Naive thymus-derived CD8-positive, alpha-beta T cell (primary cell): ENCODE data around the gene TSPAN9. TPM values are rescaled to one million over a fixed set of nuclear protein-coding genes. Genes with fewer than 3 reads are reported as not detected.

ENCODE experiments used
- ATAC-seq, 2 donors: fragments of 150-1000 bp; cut with Tn5 transposase in 1 of 2; sonication (Bioruptor Pico), chemical (Tn5 transposase) in 1 of 2; 1 replicate in 1 of 2; 2 replicates in 1 of 2; pipeline ENCODE4 v1.10.0; 2021; ENCODE audit warnings: mild to moderate bottlenecking in 2 of 2, moderate library complexity in 2 of 2
- POLR2A ChIA-PET: fragments of 350-600 bp; sonication (Branson Sonifier 250); formaldehyde crosslinking; loops from one replicate; lab custom pipeline; 2021; ENCODE audit warnings: antibody characterized with exemption; lab: Charles Lee
- DNase-seq, 10 donors: peaks; one replicate each; pipeline versions ENCODE4 v3.0.0 to v3.0.0-alpha.2; 2020 to 2022
- H3K27ac Mint-ChIP-seq, 10 donors: one replicate each; pipeline ENCODE4 v1.8.0; 2020 to 2022; ENCODE audit warnings: mild to moderate bottlenecking in 10 of 10, mixed read lengths in 10 of 10, moderate library complexity in 4 of 10, inconsistent platforms in 1 of 10
- H3K27me3 Mint-ChIP-seq, 5 donors: one replicate each; pipeline ENCODE4 v1.8.0; 2021 to 2022; ENCODE audit warnings: mixed read lengths in 5 of 5
- H3K36me3 Mint-ChIP-seq, 3 donors: one replicate each; pipeline ENCODE4 v1.8.0; 2020 to 2022; ENCODE audit warnings: mixed read lengths in 3 of 3, mild to moderate bottlenecking in 2 of 3, inconsistent platforms in 1 of 3
- H3K4me1 Mint-ChIP-seq, 4 donors: one replicate each; pipeline ENCODE4 v1.8.0; 2021 to 2022; ENCODE audit warnings: mixed read lengths in 4 of 4
- H3K4me3 Mint-ChIP-seq, 10 donors: one replicate each; pipeline ENCODE4 v1.8.0; 2020 to 2022; ENCODE audit warnings: mild to moderate bottlenecking in 10 of 10, mixed read lengths in 10 of 10, moderate library complexity in 6 of 10, inconsistent platforms in 1 of 10
- H3K9me3 Mint-ChIP-seq, 9 donors: one replicate each; pipeline ENCODE4 v1.8.0; 2020 to 2022; ENCODE audit warnings: mixed read lengths in 9 of 9, mild to moderate bottlenecking in 3 of 9, inconsistent platforms in 1 of 9, moderate library complexity in 1 of 9
- polyA plus RNA-seq, 3 donors: library from polyadenylated mRNA; unstranded; fragments of 300-500 nt; fragmentation: Illumina TruSeq; gene quantifications; one replicate each; pipeline ENCODE4 v1.2.3, GENCODE V29; 2021
- total RNA-seq, 8 experiments: library from RNA in 2 of 8; stranded (reverse) in 2 of 8; gene quantifications; one replicate each; pipeline ENCODE4 v1.2.3 and lab custom pipeline; 2021 to 2026

TSPAN9 gene
- total and polyA plus RNA-seq, 5 experiments from 2014 or later, result 0.65 to 1.2 TPM; not detected in 3

DNA sequence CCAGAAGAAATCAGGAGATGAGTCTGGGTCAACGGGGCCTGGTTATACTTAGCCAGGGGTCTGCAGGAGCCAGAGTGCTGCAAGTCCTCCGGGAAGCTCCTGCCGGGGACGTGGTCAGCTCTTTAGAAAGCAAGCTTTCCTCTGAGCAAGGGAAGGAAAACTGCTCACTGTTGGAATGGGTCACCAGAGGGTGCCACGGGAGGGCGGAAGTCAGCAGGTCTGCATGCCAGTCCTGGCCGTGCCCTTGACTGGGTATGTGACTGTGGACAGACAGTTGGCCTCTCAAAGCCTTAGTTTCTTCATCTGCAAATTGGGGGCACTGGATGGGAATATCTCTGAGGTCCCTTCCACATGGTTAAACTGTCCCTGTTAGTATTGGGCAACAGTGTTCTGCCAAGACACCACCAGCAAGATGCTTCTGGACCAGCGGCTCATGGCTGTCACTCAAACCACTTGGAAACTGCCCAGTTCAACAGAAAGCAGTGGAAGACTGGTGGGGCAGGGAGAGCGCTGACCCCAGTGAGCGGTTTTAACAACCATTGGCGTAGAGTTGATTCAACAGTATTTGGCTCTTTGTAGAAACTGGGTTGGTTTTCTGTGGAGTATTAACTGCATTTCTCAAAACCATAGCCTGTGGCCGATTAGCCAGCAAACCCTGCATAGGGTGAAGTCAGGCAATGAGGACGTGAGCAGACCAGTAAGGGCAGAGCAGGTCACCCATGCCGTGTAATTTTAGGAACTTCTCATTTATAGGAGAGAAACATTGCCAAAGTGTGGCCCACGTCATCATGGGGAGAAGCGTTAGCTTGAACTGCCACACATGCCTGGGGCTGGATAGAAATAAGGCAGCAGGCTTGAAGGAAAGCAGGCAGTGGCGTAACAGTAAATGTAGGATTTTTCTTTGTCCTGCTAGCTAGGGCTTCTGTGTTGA is 249.9 kb downstream of the TSPAN9 start:
- Mint-ChIP-seq H3K27ac (peak overlapping the region in 1 of 10 donors; percentile 34), H3K36me3 (no peaks in the 10 kb centered on the region), H3K9me3 (no peaks in the 10 kb centered on the region), H3K27me3 (peaks cover 0 to 5% (median 0%) of the 10 kb centered on the region in 5 donors), H3K4me3 (no peak overlapping the region), H3K4me1 (no peaks in the 10 kb centered on the region)
- no peak for ATAC-seq
- DNase-seq, result no peak
- POLR2A ChIA-PET, result no interaction called here

DNA sequence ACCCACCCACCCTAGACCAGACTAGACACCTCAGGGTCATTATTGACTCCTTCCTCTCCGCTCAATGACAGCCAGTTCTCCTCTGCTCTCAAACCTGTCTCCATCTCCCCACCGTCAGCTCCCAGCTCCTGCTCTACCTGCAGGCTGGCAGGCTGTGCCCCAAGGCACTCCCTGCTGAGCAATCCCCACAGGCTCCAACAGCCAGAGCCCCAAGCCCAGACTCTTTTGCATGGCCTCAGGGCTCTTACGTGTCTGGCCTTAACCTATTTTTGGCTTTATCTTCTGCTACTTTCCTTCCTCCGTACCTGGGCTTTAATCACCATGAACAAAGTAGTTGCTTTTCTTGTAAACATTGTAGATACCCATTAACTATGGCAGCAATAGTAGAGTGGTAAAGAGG is 250.9 kb downstream of the TSPAN9 start:
- H3K4me3 Mint-ChIP-seq, result no peak overlapping the region
- H3K27ac Mint-ChIP-seq, result peak overlapping the region in 1 of 10 donors; percentile 74
- ATAC-seq, result no peak
- no peaks in the 10 kb centered on the region for H3K36me3 Mint-ChIP-seq
- H3K9me3 Mint-ChIP-seq, result no peaks in the 10 kb centered on the region
- POLR2A ChIA-PET, result no interaction called here
- no peak for DNase-seq
- H3K27me3 Mint-ChIP-seq, result peaks cover 0 to 4% (median 0%) of the 10 kb centered on the region in 5 donors
- H3K4me1 Mint-ChIP-seq, result no peaks in the 10 kb centered on the region

DNA sequence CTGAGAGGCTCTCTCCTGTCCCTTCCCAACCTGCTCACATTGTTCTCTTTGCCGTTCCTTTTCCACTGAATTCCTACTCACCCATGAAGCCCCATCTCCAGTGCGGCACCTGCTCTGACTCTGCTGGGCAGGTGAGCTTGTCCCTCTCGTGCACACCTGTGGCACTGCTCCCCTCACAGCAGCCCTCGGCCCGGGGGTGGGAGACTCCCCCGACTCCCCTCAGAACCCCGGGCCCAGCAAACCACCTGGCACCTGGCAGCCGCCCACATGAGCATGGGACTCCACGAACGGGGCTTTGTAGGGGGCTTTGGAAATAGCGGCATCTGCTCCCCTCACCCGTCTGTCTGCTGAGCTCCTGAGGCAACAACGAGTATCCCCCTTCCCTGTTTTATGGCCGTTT is 251.4 kb downstream of the TSPAN9 start:
- Mint-ChIP-seq H3K36me3 (no peaks in the 10 kb centered on the region), H3K4me3 (no peak overlapping the region), H3K4me1 (no peaks in the 10 kb centered on the region), H3K9me3 (no peaks in the 10 kb centered on the region), H3K27ac (no peak overlapping the region), H3K27me3 (peaks cover 0 to 4% (median 0%) of the 10 kb centered on the region in 5 donors)
- ATAC-seq, result no peak
- DNase-seq, result no peak
- POLR2A ChIA-PET, result no interaction called here

DNA sequence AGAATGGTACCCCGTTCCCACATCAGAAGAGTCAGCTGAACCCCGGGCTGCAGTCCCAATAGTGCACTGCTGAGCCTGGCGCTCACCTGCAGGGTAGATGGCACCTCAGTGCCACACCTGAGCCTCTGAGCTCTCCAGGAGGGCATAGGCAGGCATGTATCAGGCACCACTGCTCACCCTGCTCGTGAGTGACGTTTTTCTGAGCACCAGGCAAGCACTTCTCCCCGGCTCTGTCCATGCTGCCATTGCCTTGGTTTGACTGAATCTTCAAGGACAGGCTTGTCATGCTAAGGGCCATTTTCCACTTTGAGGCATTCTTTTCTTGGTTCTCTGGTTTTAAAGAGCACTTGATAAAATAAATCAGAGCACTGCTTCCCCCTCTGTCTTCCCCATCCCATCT is 252.2 kb downstream of the TSPAN9 start:
- Mint-ChIP-seq H3K9me3 (no peaks in the 10 kb centered on the region), H3K36me3 (no peaks in the 10 kb centered on the region), H3K27me3 (peaks cover 0 to 4% (median under 1%) of the 10 kb centered on the region in 5 donors), H3K4me3 (no peak overlapping the region), H3K4me1 (no peaks in the 10 kb centered on the region), H3K27ac (no peak overlapping the region)
- ATAC-seq (no peak), DNase-seq (no peak)
- POLR2A ChIA-PET, result no interaction called here

DNA sequence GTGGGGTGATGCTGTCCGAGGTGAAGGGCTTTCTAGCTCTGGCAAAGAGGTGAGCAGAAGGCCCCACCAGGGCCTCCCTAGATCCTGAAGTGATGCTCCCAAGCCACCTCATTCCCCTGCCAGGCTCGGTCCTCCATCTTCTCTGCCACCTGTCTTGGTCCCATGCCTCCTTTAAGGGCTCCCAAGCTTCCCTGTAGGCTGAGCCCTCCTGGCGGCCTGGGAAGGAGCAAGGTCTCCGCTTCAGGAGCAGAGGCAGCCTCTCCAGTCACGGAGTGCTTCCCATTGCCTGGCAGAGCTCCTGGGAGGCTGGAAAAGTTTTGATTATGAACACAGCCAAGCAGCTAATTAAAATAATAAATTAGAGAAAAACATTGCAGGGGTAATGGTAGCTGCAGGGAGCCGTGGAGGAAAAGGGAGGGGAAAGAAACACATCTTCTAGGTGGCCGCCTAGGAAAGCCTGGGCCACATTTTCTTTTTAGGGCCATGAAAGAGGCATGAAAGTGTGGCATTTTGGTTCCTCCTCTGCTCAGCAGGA is 253.9 kb downstream of the TSPAN9 start:
- ATAC-seq (no peak), DNase-seq (no peak)
- no peaks in the 10 kb centered on the region for H3K36me3 Mint-ChIP-seq
- H3K4me1 Mint-ChIP-seq, result no peaks in the 10 kb centered on the region
- POLR2A ChIA-PET, result no interaction called here
- H3K27me3 Mint-ChIP-seq, result peaks cover 0 to 13% (median 7%) of the 10 kb centered on the region in 5 donors
- H3K9me3 Mint-ChIP-seq, result no peaks in the 10 kb centered on the region
- no peak overlapping the region for H3K27ac Mint-ChIP-seq
- no peak overlapping the region for H3K4me3 Mint-ChIP-seq

DNA sequence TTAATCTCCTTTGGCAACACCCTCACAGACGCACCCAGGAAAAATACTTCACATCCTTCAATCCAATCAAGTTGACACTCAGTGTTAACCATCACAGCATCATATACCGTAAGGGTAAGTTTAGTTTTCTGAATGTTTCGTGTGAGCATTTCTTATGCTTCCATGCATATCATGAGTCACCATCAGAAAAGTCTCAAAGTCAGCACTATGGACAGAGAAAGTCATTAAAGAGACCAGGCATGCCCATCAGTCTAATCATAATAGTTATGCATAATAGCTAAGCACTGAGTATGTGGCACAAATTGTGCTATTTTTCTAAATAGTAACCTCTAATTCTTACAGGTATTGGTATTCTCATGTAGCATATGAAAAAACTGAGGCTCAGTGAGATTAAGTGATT is 255.0 kb downstream of the TSPAN9 start:
- POLR2A ChIA-PET, result no interaction called here
- Mint-ChIP-seq H3K4me3 (no peak overlapping the region), H3K4me1 (no peaks in the 10 kb centered on the region), H3K36me3 (no peaks in the 10 kb centered on the region), H3K27ac (no peak overlapping the region), H3K27me3 (peaks cover 0 to 13% (median 7%) of the 10 kb centered on the region in 5 donors), H3K9me3 (no peaks in the 10 kb centered on the region)
- DNase-seq (no peak), ATAC-seq (no peak)

DNA sequence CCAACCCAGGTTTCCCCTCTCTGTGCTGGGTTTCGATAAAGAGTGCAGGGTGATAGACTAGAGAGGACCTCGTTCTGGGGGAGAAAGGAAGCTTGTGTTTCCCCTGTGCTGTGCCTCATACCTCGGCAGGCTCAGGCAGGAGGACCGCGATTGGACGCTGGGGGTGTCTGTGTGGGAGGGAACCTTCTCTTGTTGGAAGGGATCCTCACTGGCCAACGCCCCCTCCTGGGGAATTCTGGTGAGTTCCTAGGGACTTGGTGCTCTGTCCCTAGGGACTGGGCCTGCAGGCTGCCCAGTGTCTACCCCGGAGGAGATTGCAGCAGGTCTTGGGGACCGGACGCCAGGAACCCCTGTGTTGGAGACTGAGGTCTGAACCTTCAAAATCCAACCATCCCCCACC is 256.4 kb downstream of the TSPAN9 start:
- ATAC-seq (no peak), DNase-seq (no peak)
- H3K4me3 Mint-ChIP-seq, result no peak overlapping the region
- peaks cover 0 to 13% (median 7%) of the 10 kb centered on the region in 5 donors for H3K27me3 Mint-ChIP-seq
- H3K4me1 Mint-ChIP-seq, result no peaks in the 10 kb centered on the region
- no peaks in the 10 kb centered on the region for H3K36me3 Mint-ChIP-seq
- no peak overlapping the region for H3K27ac Mint-ChIP-seq
- no peaks in the 10 kb centered on the region for H3K9me3 Mint-ChIP-seq
- POLR2A ChIA-PET, result no interaction called here

DNA sequence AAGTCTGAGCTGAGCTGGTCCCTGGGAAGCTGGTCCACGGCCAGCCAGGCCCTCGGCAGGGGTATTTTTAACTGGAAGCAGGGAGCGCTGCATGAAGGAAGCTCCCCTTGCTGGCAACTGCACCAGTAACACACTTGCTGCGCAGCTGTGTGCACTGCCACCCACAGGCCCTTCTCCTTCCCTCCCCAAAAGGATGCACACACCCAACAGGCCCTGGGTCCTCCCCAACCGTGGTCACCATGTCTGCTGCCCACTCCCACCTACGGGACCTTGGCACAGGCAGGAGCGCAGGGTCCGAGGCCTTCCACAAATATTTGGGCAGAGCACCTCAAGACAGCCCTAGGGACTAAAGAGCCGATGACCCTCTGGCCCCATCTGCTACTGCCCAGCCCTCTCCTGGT is 256.8 kb downstream of the TSPAN9 start:
- ATAC-seq, result no peak
- no peak for DNase-seq

DNA sequence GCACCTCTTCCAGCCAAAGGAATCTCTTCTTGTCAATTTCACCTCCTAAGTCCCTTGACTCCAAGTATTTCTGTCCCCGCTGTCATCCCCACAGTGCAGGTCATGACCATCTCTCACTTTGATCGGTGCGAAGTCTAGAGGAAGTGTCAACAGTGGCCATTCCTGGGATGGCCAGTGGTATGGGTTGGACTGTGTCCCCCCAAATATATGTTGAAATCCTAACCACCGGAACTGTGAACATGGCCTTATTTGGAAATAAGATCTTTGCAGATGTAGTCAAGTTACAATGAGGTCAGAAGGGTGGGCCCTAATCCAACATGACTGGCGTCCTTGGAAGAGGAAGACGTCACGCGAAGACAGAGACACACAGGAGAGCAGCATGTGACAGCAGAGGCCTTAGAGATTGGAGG is 257.9 kb downstream of the TSPAN9 start:
- Mint-ChIP-seq H3K27me3 (peaks cover 0 to 13% (median 9%) of the 10 kb centered on the region in 5 donors), H3K9me3 (no peaks in the 10 kb centered on the region)
- no peak for DNase-seq

More for the DNA sequence above, 256.8 kb downstream of the TSPAN9 start:
- H3K4me1 Mint-ChIP-seq, result no peaks in the 10 kb centered on the region
- H3K36me3 Mint-ChIP-seq, result no peaks in the 10 kb centered on the region
- H3K27ac Mint-ChIP-seq, result no peak overlapping the region
- POLR2A ChIA-PET, result no interaction called here
- H3K4me3 Mint-ChIP-seq, result no peak overlapping the region
- peaks cover 0 to 13% (median 7%) of the 10 kb centered on the region in 5 donors for H3K27me3 Mint-ChIP-seq
- no peaks in the 10 kb centered on the region for H3K9me3 Mint-ChIP-seq

More for the DNA sequence above, 257.9 kb downstream of the TSPAN9 start:
- POLR2A ChIA-PET, result no interaction called here
- no peaks in the 10 kb centered on the region for H3K36me3 Mint-ChIP-seq
- H3K27ac Mint-ChIP-seq, result no peak overlapping the region
- no peak for ATAC-seq
- H3K4me1 Mint-ChIP-seq, result no peaks in the 10 kb centered on the region
- no peak overlapping the region for H3K4me3 Mint-ChIP-seq

Other genes with a start within 250 kb of the TSPAN9 start
- gene NRIP2, start 242.3 kb upstream of the TSPAN9 start, total RNA-seq, result not detected
- 1 to 10 TPM; 1.3 to 2.4 (median 1.6) TPM for gene NRIP2, start 242.3 kb upstream of the TSPAN9 start, polyA plus RNA-seq
- gene TEX52, start 220.3 kb upstream of the TSPAN9 start, total RNA-seq, result not detected
- not detected for gene TEX52, start 220.3 kb upstream of the TSPAN9 start, polyA plus RNA-seq
- under 1 TPM in 1 of 2 experiments, not detected in 1; 0.62 TPM for gene FOXM1, start 200.2 kb upstream of the TSPAN9 start, total RNA-seq
- under 1 TPM in 1 of 3 donors, not detected in 2; 0.19 TPM for gene FOXM1, start 200.2 kb upstream of the TSPAN9 start, polyA plus RNA-seq
- 10 to 100 TPM; 27.7 to 30.1 TPM for gene RHNO1, start 200.2 kb upstream of the TSPAN9 start, total RNA-seq
- gene RHNO1, start 200.2 kb upstream of the TSPAN9 start, polyA plus RNA-seq, result 10 to 100 TPM; 36.3 to 44.4 (median 38.6) TPM
- gene TULP3, start 186.5 kb upstream of the TSPAN9 start, total RNA-seq, result 10 to 100 TPM in 1 of 2 experiments, 1 to 10 TPM in 1; 8.8 to 11.1 TPM
- 1 to 10 TPM; 5.8 to 9.3 (median 7.6) TPM for gene TULP3, start 186.5 kb upstream of the TSPAN9 start, polyA plus RNA-seq
- not detected for gene TEAD4, start 118.0 kb upstream of the TSPAN9 start, total RNA-seq
- not detected for gene TEAD4, start 118.0 kb upstream of the TSPAN9 start, polyA plus RNA-seq